Caco-2 (cell line): ENCODE data around the gene ETFA. TPM values are rescaled to one million over a fixed set of nuclear protein-coding genes. Genes with fewer than 3 reads are reported as not detected.

ENCODE experiments used
- BruUV-seq: library from RNA; stranded (reverse); fragments of 400-500 nt; replicated peaks from 2 replicates; lab custom pipeline; 2021; lab: Mats Ljungman, UMichigan
- CTCF ChIA-PET: fragments of 300-600 bp; sonication (Branson Sonifier 250); formaldehyde crosslinking; loops from one replicate; lab custom pipeline; 2022; ENCODE audit warnings: antibody characterized with exemption; lab: Charles Lee
- POLR2A ChIA-PET: fragments of 300-600 bp; sonication (Branson Sonifier 250); formaldehyde crosslinking; loops from one replicate; lab custom pipeline; 2022; ENCODE audit warnings: antibody characterized with exemption; lab: Charles Lee
- DNase-seq, 2 experiments: peaks; one replicate each; pipeline versions ENCODE4 v3.0.0 to v3.0.0-alpha.2; 2020 to 2022
- H3K27me3 ChIP-seq: replicated peaks from 2 replicates; pipeline ENCODE4 v1.6.0; 2011; ENCODE audit warnings: low read length; ENCODE audit not compliant: control insufficient read depth, insufficient read depth
- H3K36me3 ChIP-seq: 2 replicates; pipeline ENCODE4 v1.5.1; 2011; ENCODE audit warnings: low read length; ENCODE audit not compliant: control insufficient read depth, insufficient read depth
- H3K4me1 ChIP-seq: fragments of 250-450 bp; sonication (Bioruptor Pico); 2 replicates; pipeline ENCODE4 v1.5.1; 2020; ENCODE audit warnings: mild to moderate bottlenecking
- H3K4me3 ChIP-seq: 2 replicates; pipeline ENCODE4 v1.5.1; 2011; ENCODE audit warnings: low read depth, mild to moderate bottlenecking, control low read depth, low read length
- H3K9me3 ChIP-seq: fragments of 250-450 bp; sonication (Bioruptor Pico); 2 replicates; pipeline ENCODE4 v1.5.1; 2020; ENCODE audit warnings: mild to moderate bottlenecking, moderate library complexity
- H3K27ac Mint-ChIP-seq: one replicate; pipeline ENCODE4 v1.8.0; 2022; ENCODE audit warnings: mixed read lengths; ENCODE audit not compliant: unreplicated experiment
- H3K27me3 Mint-ChIP-seq: one replicate; pipeline ENCODE4 v1.8.0; 2022; ENCODE audit warnings: mixed read lengths; ENCODE audit not compliant: insufficient read depth, unreplicated experiment
- H3K36me3 Mint-ChIP-seq: one replicate; pipeline ENCODE4 v1.8.0; 2022; ENCODE audit warnings: mild to moderate bottlenecking, mixed read lengths; ENCODE audit not compliant: insufficient read depth, unreplicated experiment
- H3K4me1 Mint-ChIP-seq: one replicate; pipeline ENCODE4 v1.8.0; 2022; ENCODE audit warnings: low read depth, mixed read lengths; ENCODE audit not compliant: unreplicated experiment
- H3K4me3 Mint-ChIP-seq: one replicate; pipeline ENCODE4 v1.8.0; 2022; ENCODE audit warnings: mild to moderate bottlenecking, moderate library complexity, mixed read lengths; ENCODE audit not compliant: unreplicated experiment
- H3K9me3 Mint-ChIP-seq: one replicate; pipeline ENCODE4 v1.8.0; 2022; ENCODE audit warnings: mixed read lengths; ENCODE audit not compliant: unreplicated experiment
- intact Hi-C: fragments of 100-400 bp; cut with micrococcal nuclease; formaldehyde crosslinking; loops from one replicate; pipeline ENCODE4 v1.10.0; 2022; ENCODE audit not compliant: unreplicated experiment
- total RNA-seq: library from RNA; stranded (reverse); gene quantifications from 2 replicates; pipeline ENCODE4 v1.2.3, GENCODE V29; 2022
- TF ChIP-seq, protein P1 (sequence below), 2 experiments: fragments of 200-600 bp in 1 of 2; IDR thresholded peaks; 1 replicate in 1 of 2; 2 replicates in 1 of 2; pipeline versions ENCODE4 v1.5.1 to v1.8.0; 2011 to 2022; ENCODE audit warnings: antibody characterized with exemption in 1 of 2, control low read depth in 1 of 2, inconsistent platforms in 1 of 2, low read depth in 1 of 2, low read length in 1 of 2, mild to moderate bottlenecking in 1 of 2, moderate library complexity in 1 of 2; ENCODE audit not compliant: insufficient read depth in 1 of 2, severe bottlenecking in 1 of 2, unreplicated experiment in 1 of 2

The ETFA gene
- total RNA-seq, 1 experiment from 2014 or later = 260 TPM

- no peaks in the 10 kb centered on the region for H3K36me3 Mint-ChIP-seq
- Histone ChIP-seq H3K9me3 (no peaks in the 10 kb centered on the region), H3K4me1 (peaks cover 10% of the 10 kb centered on the region; the same call in 1 of the 2 replicates), H3K27me3 (no peaks in the 10 kb centered on the region), H3K36me3 (no peaks in the 10 kb centered on the region), H3K4me3 (no peak overlapping the region)
- H3K27ac Mint-ChIP-seq = no peak overlapping the region
- TF ChIP-seq, protein P1, sequence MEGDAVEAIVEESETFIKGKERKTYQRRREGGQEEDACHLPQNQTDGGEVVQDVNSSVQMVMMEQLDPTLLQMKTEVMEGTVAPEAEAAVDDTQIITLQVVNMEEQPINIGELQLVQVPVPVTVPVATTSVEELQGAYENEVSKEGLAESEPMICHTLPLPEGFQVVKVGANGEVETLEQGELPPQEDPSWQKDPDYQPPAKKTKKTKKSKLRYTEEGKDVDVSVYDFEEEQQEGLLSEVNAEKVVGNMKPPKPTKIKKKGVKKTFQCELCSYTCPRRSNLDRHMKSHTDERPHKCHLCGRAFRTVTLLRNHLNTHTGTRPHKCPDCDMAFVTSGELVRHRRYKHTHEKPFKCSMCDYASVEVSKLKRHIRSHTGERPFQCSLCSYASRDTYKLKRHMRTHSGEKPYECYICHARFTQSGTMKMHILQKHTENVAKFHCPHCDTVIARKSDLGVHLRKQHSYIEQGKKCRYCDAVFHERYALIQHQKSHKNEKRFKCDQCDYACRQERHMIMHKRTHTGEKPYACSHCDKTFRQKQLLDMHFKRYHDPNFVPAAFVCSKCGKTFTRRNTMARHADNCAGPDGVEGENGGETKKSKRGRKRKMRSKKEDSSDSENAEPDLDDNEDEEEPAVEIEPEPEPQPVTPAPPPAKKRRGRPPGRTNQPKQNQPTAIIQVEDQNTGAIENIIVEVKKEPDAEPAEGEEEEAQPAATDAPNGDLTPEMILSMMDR (IDR thresholded peaks at IDR 0.05; ENCODE audit: insufficient read depth in 1 of 2, low read depth in 1 of 2, low read length in 1 of 2, severe bottlenecking in 1 of 2, unreplicated experiment in 1 of 2) = no peak
- POLR2A ChIA-PET = no interaction called here
- intact Hi-C loops = no loop called here
- no peaks in the 10 kb centered on the region for H3K4me1 Mint-ChIP-seq
- no TSS peak for BruUV-seq
- no peak overlapping the region for H3K4me3 Mint-ChIP-seq
- no peaks in the 10 kb centered on the region for H3K27me3 Mint-ChIP-seq
- CTCF ChIA-PET = no interaction called here
- H3K9me3 Mint-ChIP-seq = no peaks in the 10 kb centered on the region
- DNase-seq = no peak
These were observed 145.3 kb downstream of the ETFA start for GRCh38 chr15:76165951-76166350.

Other genes with a start within 250 kb of the ETFA start
- 11.0 TPM in 2 replicates for gene ISL2, start 25.3 kb upstream of the ETFA start, total RNA-seq